Activated B cell treated with CpG ODN at 0.5 μM for 24 hours (primary cell): ENCODE data around the gene ANGPTL8. TPM values are rescaled to one million over a fixed set of nuclear protein-coding genes. Genes with fewer than 3 reads are reported as not detected.

Source experiments
- ATAC-seq: fragments of 200-7000 bp; cut with Tn5 transposase; one replicate; pipeline ENCODE4 v1.10.0; 2021; ENCODE audit warnings: low read depth, mild to moderate bottlenecking, moderate library complexity
- CTCF ChIA-PET: fragments of 350-600 bp; sonication (Branson Sonifier 250); formaldehyde crosslinking; loops from one replicate; lab custom pipeline; 2021; ENCODE audit warnings: antibody characterized with exemption; lab: Charles Lee
- POLR2A ChIA-PET: fragments of 350-600 bp; sonication (Branson Sonifier 250); formaldehyde crosslinking; loops from one replicate; lab custom pipeline; 2021; ENCODE audit warnings: antibody characterized with exemption; lab: Charles Lee
- DNase-seq: peaks from one replicate; pipeline ENCODE4 v3.0.0; 2022
- H3K27ac Mint-ChIP-seq: one replicate; pipeline ENCODE4 v1.8.0; 2020; ENCODE audit warnings: mixed read lengths
- H3K27me3 Mint-ChIP-seq: one replicate; pipeline ENCODE4 v1.8.0; 2021; ENCODE audit warnings: mixed read lengths
- H3K36me3 Mint-ChIP-seq: one replicate; pipeline ENCODE4 v1.8.0; 2021; ENCODE audit warnings: low read depth, mixed read lengths
- H3K4me1 Mint-ChIP-seq: one replicate; pipeline ENCODE4 v1.8.0; 2021; ENCODE audit warnings: mixed read lengths
- H3K4me3 Mint-ChIP-seq: one replicate; pipeline ENCODE4 v1.8.0; 2020; ENCODE audit warnings: mild to moderate bottlenecking, mixed read lengths
- H3K9me3 Mint-ChIP-seq: one replicate; pipeline ENCODE4 v1.8.0; 2020; ENCODE audit warnings: mixed read lengths
- intact Hi-C: fragments of 100-400 bp; cut with micrococcal nuclease; formaldehyde crosslinking; loops from one replicate; pipeline ENCODE4 v1.15.1; 2024
- total RNA-seq: library from RNA; stranded (reverse); gene quantifications from 2 replicates; pipeline ENCODE4 v1.2.3, GENCODE V29; 2022
- TF ChIP-seq, protein P1 (sequence below): fragments of 200-600 bp; IDR thresholded peaks from one replicate; pipeline ENCODE4 v1.8.0; 2022; ENCODE audit warnings: antibody characterized with exemption, mild to moderate bottlenecking

Gene ANGPTL8
- total RNA-seq, 1 donor from 2014 or later: not detected

DNA sequence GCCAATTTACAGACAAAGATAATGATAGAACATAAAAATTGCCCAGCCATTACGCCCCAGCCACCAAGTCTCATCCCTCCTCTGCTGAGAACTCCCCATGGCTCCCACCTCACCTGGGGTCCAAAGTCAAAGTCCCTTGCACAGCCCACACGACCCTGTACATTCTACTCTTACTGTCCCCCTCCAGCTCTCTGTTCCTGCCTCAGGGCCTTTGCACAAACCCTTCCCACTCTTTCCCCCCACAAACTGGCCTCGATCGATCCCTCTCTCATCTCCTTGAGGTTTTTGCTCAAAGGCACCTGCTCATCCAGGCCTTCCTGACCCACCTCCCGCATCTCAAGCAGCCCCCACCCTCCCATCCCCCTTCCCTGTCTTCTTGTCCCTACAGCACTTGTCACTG lies 21.6 kb downstream of the ANGPTL8 start:
- no peaks in the 10 kb centered on the region for H3K9me3 Mint-ChIP-seq
- CTCF ChIA-PET: no interaction called here
- peaks cover 2% of the 10 kb centered on the region for H3K27me3 Mint-ChIP-seq
- POLR2A ChIA-PET: no interaction called here
- peak overlapping the region; percentile 61 for H3K4me3 Mint-ChIP-seq
- TF ChIP-seq, protein P1, sequence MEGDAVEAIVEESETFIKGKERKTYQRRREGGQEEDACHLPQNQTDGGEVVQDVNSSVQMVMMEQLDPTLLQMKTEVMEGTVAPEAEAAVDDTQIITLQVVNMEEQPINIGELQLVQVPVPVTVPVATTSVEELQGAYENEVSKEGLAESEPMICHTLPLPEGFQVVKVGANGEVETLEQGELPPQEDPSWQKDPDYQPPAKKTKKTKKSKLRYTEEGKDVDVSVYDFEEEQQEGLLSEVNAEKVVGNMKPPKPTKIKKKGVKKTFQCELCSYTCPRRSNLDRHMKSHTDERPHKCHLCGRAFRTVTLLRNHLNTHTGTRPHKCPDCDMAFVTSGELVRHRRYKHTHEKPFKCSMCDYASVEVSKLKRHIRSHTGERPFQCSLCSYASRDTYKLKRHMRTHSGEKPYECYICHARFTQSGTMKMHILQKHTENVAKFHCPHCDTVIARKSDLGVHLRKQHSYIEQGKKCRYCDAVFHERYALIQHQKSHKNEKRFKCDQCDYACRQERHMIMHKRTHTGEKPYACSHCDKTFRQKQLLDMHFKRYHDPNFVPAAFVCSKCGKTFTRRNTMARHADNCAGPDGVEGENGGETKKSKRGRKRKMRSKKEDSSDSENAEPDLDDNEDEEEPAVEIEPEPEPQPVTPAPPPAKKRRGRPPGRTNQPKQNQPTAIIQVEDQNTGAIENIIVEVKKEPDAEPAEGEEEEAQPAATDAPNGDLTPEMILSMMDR: no peak
- no peaks in the 10 kb centered on the region for H3K36me3 Mint-ChIP-seq
- peaks cover 7% of the 10 kb centered on the region for H3K4me1 Mint-ChIP-seq
- DNase-seq (no peak), ATAC-seq (no peak)
- intact Hi-C loops: loop anchor here (2.0 kb wide), 1 partner anchor 18 kb away; no protein-coding TSS in a partner anchor
- no peak overlapping the region for H3K27ac Mint-ChIP-seq

- ATAC-seq (no peak), DNase-seq (no peak)
- POLR2A ChIA-PET: no interaction called here
- H3K27ac Mint-ChIP-seq: no peak overlapping the region
- H3K27me3 Mint-ChIP-seq: peaks cover 2% of the 10 kb centered on the region
- H3K9me3 Mint-ChIP-seq: no peaks in the 10 kb centered on the region
- peak overlapping the region; percentile 61 for H3K4me3 Mint-ChIP-seq
- intact Hi-C loops: loop anchor here (2.0 kb wide), 1 partner anchor 19 kb away; no protein-coding TSS in a partner anchor
- CTCF ChIA-PET: no interaction called here
- no peaks in the 10 kb centered on the region for H3K36me3 Mint-ChIP-seq
- peaks cover 7% of the 10 kb centered on the region for H3K4me1 Mint-ChIP-seq
- TF ChIP-seq, protein P1: no peak
These were observed 22.1 kb downstream of the ANGPTL8 start for GRCh38 chr19:11261431-11261970.

DNA sequence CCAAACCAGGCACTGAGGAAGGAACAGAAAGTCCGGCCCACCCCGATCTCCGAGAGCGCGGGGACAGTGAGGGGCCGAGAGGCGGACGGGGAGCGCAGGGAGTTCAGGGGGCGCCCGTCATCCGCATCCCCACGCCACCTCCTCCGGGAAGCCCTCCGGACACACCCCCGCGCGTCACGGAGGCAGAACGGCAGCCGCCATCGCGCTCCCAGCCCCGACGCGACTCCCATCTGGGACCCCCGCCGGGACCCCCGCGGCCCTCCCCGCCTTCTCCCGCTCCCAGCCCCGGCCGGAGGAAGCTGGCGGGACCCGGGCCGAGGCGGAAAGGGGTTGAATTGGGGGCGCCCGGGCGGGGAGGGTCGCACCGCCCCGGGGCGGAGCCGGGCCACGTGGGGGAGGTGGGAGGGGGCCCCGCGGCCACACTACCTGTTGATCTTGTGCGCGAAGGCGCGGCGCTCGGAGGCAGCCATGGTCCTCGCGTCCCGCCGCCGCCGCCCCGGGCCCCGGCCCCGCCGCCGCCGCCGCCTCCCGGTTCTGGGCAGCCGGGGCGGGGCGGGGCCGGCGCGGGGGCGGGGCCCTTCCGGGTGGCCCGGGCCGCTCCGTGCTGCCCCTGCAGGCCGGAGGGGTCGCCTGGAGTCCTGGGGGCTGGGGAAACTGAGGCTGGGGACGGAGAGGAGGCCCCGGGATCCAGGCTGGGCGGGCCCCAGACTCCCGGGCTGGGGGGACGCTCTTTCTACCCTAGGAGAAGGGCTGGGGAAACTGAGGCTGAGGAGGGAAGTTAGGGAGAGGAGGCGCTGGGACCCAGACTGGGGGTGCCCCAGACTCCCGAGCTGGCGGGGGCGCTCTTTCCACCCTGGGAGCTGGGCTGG lies 22.8 kb downstream of the ANGPTL8 start, which contains the start of gene DOCK6:
Gene DOCK6, minus strand, starts transcription at position 554 of the 869 bp plus-strand sequence. Its CDS starts 84 bp downstream, at position 470.
- Mint-ChIP-seq H3K9me3 (no peaks in the 10 kb centered on the region), H3K4me1 (peaks cover 7% of the 10 kb centered on the region), H3K36me3 (no peaks in the 10 kb centered on the region), H3K27ac (no peak within 1 kb of the TSS), H3K27me3 (peaks cover 4% of the 10 kb centered on the region), H3K4me3 (peak within 1 kb of the TSS; percentile 81)
- CTCF ChIA-PET: no interaction called here
- intact Hi-C loops: loop anchor here (2.0 kb wide), 1 partner anchor 19 kb away; no protein-coding TSS in a partner anchor
- ATAC-seq: peak; percentile 78
- TF ChIP-seq, protein P1: no peak
- POLR2A ChIA-PET: no interaction called here
- DNase-seq: peak; percentile 37

GRCh38 chr19:11263726-11264125 lies 24.3 kb downstream of the ANGPTL8 start:
- Mint-ChIP-seq H3K36me3 (no peaks in the 10 kb centered on the region), H3K27me3 (peaks cover 13% of the 10 kb centered on the region), H3K9me3 (no peaks in the 10 kb centered on the region), H3K27ac (no peak overlapping the region), H3K4me1 (peaks cover 7% of the 10 kb centered on the region), H3K4me3 (no peak overlapping the region)
- intact Hi-C loops: no loop called here
- ChIA-PET CTCF (no interaction called here), POLR2A (no interaction called here)
- ATAC-seq: no peak
- TF ChIP-seq, protein P1: no peak
- no peak for DNase-seq

DNA sequence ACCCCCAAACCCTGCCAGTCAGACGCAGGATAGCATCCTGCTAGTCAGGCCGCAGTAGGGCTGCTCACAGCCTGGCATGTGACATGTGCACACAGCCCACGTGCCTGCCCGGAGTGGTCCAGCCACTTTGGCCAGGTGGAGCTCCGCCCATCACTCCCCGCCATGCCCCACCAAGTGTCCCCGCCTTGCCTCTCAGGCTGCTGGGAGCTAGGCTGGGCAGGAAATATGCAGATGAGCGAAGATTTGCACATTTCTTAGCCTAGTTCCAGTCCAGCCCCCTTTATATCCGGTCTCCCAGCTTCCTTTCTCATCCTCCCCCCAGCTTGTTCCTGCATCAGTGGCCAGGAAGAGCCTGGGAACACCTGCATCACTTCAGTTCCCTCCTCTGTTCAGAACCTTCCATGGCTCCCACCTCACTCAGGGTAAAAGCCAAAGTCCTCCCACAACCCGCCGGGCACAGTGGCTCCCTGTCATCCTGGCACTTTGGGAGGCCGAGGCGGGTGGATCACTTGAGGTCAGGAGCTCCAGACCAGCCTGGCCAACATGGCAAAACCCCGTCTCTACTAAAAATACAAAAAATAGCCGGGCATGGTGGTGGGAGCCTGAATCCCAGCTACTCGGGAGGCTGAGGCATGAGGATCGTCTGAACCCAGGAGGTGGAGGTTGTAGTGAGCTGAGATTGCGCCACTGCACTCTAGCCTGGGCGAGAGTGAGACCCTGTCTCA lies 25.2 kb downstream of the ANGPTL8 start:
- CTCF ChIA-PET: no interaction called here
- Mint-ChIP-seq H3K27ac (no peak overlapping the region), H3K27me3 (peaks cover 15% of the 10 kb centered on the region), H3K4me1 (peaks cover 7% of the 10 kb centered on the region), H3K9me3 (no peaks in the 10 kb centered on the region), H3K4me3 (peak overlapping the region; percentile 25), H3K36me3 (no peaks in the 10 kb centered on the region)
- POLR2A ChIA-PET: no interaction called here
- intact Hi-C loops: no loop called here
- DNase-seq (no peak), ATAC-seq (no peak)
- TF ChIP-seq, protein P1: no peak
